Hepatocyte (in vitro differentiated cells): Measurements from ENCODE around the gene TSPAN12.

Experiments
- CTCF ChIP-seq: fragments of 200-600 bp; sonication (generic); IDR thresholded peaks from 2 replicates; pipeline ENCODE4 v1.5.1; 2016; ENCODE audit warnings: antibody characterized with exemption, mild to moderate bottlenecking; ENCODE audit not compliant: poor library complexity
- EZH2 ChIP-seq: fragments of 200-600 bp; sonication (generic); IDR thresholded peaks from 2 replicates; pipeline ENCODE4 v1.6.1; 2016; ENCODE audit warnings: antibody characterized with exemption, mild to moderate bottlenecking, borderline replicate concordance

GRCh38 chr7:120813546-120814252 lies 44.2 kb downstream of the TSPAN12 start:
- TF ChIP-seq CTCF (no peak), EZH2 (no peak)
